AG09309 (cell line): ENCODE measurements around the gene MAD1L1.

ENCODE experiments used
- DNase-seq: peaks from one replicate; pipeline ENCODE4 v3.0.0-alpha.2; 2010; ENCODE audit warnings: low read depth
- H3K4me3 ChIP-seq: 2 replicates; pipeline ENCODE4 v1.5.1; 2011; ENCODE audit warnings: mild to moderate bottlenecking, low read depth, low read length, moderate library complexity; ENCODE audit not compliant: control insufficient read depth
- CTCF ChIP-seq: IDR thresholded peaks from 2 replicates; pipeline ENCODE4 v1.5.1; 2011; ENCODE audit warnings: mild to moderate bottlenecking, low read depth, low read length, inconsistent platforms; ENCODE audit not compliant: insufficient read depth, control insufficient read depth; ENCODE audit errors: missing control alignments

MAD1L1 gene

DNA sequence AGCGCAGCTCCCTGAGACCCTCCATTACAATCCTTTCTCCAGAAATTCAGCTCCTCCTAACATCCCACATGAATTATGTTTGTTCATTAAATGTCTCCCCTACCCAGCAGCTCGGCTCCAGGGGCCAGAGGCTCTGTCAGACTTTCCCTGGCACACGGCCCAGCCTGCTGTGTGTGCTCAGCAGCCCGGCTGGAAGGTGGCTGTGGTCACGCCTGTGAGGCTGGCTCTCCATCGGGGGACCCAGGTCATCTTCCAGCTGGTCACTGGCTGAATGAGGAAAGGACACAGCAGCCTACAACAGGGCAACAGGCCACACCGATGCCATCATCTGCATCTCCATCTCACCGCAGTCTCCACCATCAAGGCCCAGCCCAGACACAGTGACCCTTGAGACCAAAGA, 219.8 kb downstream of the MAD1L1 start:
- H3K4me3 ChIP-seq, result no peak overlapping the region
- DNase-seq, result no peak
- TF ChIP-seq CTCF, result no peak

DNA sequence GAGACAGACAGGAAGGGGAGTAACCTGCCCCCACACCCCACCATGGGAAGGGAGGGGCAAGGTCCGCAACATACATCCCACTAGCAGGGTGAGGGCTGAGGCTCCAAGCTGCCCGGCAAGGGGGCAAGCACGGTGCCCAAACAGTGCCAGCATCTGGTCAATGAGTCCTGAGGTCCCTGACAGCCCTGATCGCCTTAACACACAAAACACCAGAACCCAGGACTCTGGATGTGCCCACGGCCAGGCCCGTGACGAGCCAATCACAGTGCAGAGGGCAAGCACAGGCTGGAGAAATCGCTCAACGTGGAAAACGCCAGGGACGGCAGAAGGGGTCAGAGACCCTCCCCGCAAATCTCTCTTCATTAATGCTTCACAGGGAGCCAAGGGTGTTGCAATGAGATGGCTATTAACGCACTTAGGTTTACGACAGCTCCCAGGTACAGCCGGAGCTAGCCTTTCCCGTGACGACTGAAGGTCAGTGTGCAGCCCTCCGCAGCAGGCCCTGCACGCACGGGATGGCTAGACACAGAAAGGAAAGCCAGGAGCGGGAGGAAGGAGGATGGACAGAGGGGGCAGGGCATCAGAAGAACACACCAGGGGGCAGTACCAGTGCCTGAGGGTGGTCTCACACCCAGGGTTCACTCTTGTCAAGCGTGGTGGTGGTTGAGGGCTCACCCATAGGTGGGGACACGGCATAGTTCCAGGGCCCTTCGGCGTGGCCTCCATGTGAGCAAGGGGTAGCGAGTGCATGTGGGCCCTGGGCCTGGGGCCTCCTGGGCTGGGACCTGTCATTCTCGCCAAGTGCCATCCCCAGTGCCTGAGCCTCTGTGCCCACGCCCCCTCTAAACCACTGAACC, 220.5 kb downstream of the MAD1L1 start:
- no peak overlapping the region for H3K4me3 ChIP-seq
- no peak for DNase-seq
- TF ChIP-seq CTCF, result no peak

DNA sequence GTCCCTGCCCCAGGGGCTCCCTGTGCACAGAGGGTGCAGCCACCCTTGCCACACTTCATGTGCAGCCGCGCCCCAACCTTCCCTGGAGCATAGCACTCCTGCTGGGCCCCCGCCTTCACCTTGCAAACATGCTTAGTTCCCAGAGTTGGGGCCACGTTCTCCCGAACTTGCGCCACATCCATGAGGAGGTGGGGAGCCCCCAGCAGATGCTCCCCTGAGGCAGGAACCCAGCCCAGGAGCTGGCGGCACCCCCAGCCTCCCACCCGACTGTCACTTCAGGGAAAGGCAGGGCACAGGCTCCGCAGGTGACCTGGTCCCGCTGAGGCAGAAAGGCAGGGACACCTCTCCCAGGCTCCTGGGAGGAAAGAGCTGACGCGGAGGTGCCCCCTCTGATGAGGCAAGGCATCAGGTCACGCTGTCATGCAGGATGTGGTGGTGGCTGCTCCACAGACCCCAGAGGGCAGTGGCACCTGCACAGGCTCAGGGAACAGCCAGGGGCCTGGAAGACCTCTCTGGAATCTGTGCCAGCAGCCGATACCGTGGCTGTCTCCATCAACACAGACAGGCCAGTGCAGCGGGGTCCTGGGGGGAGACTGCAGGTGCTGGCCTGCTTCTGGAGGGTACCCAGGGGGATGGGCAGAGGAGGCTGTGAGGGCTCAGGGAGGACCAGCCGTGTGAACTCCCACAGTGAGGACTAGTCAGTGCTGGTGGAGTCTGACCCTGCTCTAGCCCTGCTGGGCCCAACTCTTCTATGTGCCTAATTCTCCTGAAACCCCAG, 221.3 kb downstream of the MAD1L1 start:
- no peak for DNase-seq
- no peak overlapping the region for H3K4me3 ChIP-seq
- TF ChIP-seq CTCF, result no peak

- TF ChIP-seq CTCF, result no peak
- H3K4me3 ChIP-seq, result no peak overlapping the region
These were observed 222.0 kb downstream of the MAD1L1 start for GRCh38 chr7:2010551-2011265.

DNA sequence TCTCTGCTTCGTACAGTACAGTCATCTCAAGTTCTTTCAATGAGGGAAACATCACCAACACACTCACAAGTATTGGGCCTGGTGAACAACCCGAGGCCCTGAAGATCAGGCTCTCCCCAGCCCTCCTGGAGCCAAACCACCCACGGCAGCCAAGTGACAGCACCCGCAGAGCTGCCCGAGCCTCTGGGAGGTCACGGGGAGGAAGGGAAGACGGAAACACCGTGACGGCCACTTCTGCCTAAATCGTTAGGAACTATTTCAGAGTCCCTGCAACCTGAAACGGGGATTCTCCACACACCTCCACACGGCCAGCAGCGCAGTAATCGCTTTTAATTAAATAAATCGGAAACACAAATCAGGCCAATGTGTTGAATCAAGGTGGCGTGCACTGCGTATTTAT, 222.6 kb downstream of the MAD1L1 start:
- no peak overlapping the region for H3K4me3 ChIP-seq
- no peak for TF ChIP-seq CTCF
- no peak for DNase-seq

More at GRCh38 chr7:2010551-2011265, 222.0 kb downstream of the MAD1L1 start:
- no peak for DNase-seq

GRCh38 chr7:2009541-2010001, 223.2 kb downstream of the MAD1L1 start:
- DNase-seq, result no peak
- no peak for TF ChIP-seq CTCF
- no peak overlapping the region for H3K4me3 ChIP-seq
